ENCODE data around the gene MRPL40. TPM values are rescaled to one million over a fixed set of nuclear protein-coding genes. Genes with fewer than 3 reads are reported as not detected.

The MRPL40 gene
- total RNA-seq, 1 donor from 2014 or later = 29.6 TPM

GRCh38 chr22:19466848-19467752 is 34.8 kb downstream of the MRPL40 start:
- Mint-ChIP-seq H3K27me3 (ENCODE audit: unreplicated experiment) (no peaks in the 10 kb centered on the region), H3K4me1 (ENCODE audit: unreplicated experiment) (peaks cover 3% of the 10 kb centered on the region), H3K36me3 (ENCODE audit: unreplicated experiment) (peaks cover 37% of the 10 kb centered on the region), H3K4me3 (ENCODE audit: unreplicated experiment) (no peak overlapping the region), H3K27ac (ENCODE audit: unreplicated experiment) (no peak overlapping the region), H3K9me3 (ENCODE audit: unreplicated experiment) (no peaks in the 10 kb centered on the region)
- no peak for TF ChIP-seq CTCF (IDR thresholded peaks at IDR 0.05)
- DNase-seq (ENCODE audit: extremely low spot score, unreplicated experiment) = no peak

- no peak overlapping the region for H3K4me3 Mint-ChIP-seq (ENCODE audit: unreplicated experiment)
- TF ChIP-seq CTCF (IDR thresholded peaks at IDR 0.05) = no peak
Measured at GRCh38 chr22:19467912-19468311, 35.6 kb downstream of the MRPL40 start.

GRCh38 chr22:19469421-19469820 is 37.1 kb downstream of the MRPL40 start:
- H3K27me3 Mint-ChIP-seq (ENCODE audit: unreplicated experiment) = no peaks in the 10 kb centered on the region
- H3K4me1 Mint-ChIP-seq (ENCODE audit: unreplicated experiment) = peaks cover under 1% of the 10 kb centered on the region
- H3K9me3 Mint-ChIP-seq (ENCODE audit: unreplicated experiment) = no peaks in the 10 kb centered on the region
- no peak overlapping the region for H3K27ac Mint-ChIP-seq (ENCODE audit: unreplicated experiment)
- H3K36me3 Mint-ChIP-seq (ENCODE audit: unreplicated experiment) = peaks cover 44% of the 10 kb centered on the region
- no peak overlapping the region for H3K4me3 Mint-ChIP-seq (ENCODE audit: unreplicated experiment)
- DNase-seq (ENCODE audit: extremely low spot score, unreplicated experiment) = no peak
- TF ChIP-seq CTCF (IDR thresholded peaks at IDR 0.05) = no peak

More at GRCh38 chr22:19467912-19468311, 35.6 kb downstream of the MRPL40 start:
- no peak for DNase-seq (ENCODE audit: extremely low spot score, unreplicated experiment)
- Mint-ChIP-seq H3K4me1 (ENCODE audit: unreplicated experiment) (peaks cover 3% of the 10 kb centered on the region), H3K36me3 (ENCODE audit: unreplicated experiment) (peaks cover 37% of the 10 kb centered on the region), H3K27ac (ENCODE audit: unreplicated experiment) (no peak overlapping the region), H3K27me3 (ENCODE audit: unreplicated experiment) (no peaks in the 10 kb centered on the region), H3K9me3 (ENCODE audit: unreplicated experiment) (no peaks in the 10 kb centered on the region)

GRCh38 chr22:19470010-19470409 is 37.7 kb downstream of the MRPL40 start:
- DNase-seq (ENCODE audit: extremely low spot score, unreplicated experiment) = no peak
- no peak for TF ChIP-seq CTCF (IDR thresholded peaks at IDR 0.05)
- Mint-ChIP-seq H3K4me3 (ENCODE audit: unreplicated experiment) (no peak overlapping the region), H3K36me3 (ENCODE audit: unreplicated experiment) (peaks cover 44% of the 10 kb centered on the region), H3K27me3 (ENCODE audit: unreplicated experiment) (no peaks in the 10 kb centered on the region), H3K4me1 (ENCODE audit: unreplicated experiment) (no peaks in the 10 kb centered on the region), H3K27ac (ENCODE audit: unreplicated experiment) (no peak overlapping the region), H3K9me3 (ENCODE audit: unreplicated experiment) (no peaks in the 10 kb centered on the region)

- TF ChIP-seq CTCF (IDR thresholded peaks at IDR 0.05) = no peak
- Mint-ChIP-seq H3K4me3 (ENCODE audit: unreplicated experiment) (no peak overlapping the region), H3K4me1 (ENCODE audit: unreplicated experiment) (peaks cover 6% of the 10 kb centered on the region), H3K27me3 (ENCODE audit: unreplicated experiment) (no peaks in the 10 kb centered on the region), H3K27ac (ENCODE audit: unreplicated experiment) (no peak overlapping the region), H3K9me3 (ENCODE audit: unreplicated experiment) (no peaks in the 10 kb centered on the region), H3K36me3 (ENCODE audit: unreplicated experiment) (peaks cover 43% of the 10 kb centered on the region)
- no peak for DNase-seq (ENCODE audit: extremely low spot score, unreplicated experiment)
Measured at GRCh38 chr22:19471572-19471971, 39.2 kb downstream of the MRPL40 start.
